Smooth muscle cell (in vitro differentiated cells): ENCODE data around the gene KDELR3. TPM values are rescaled to one million over a fixed set of nuclear protein-coding genes. Genes with fewer than 3 reads are reported as not detected.
A peak's percentile ranks its signal among the peaks of the same experiment; 100 is the strongest.

Source experiments
- DNase-seq: peaks from one replicate; lab custom pipeline; 2025; ENCODE audit not compliant: unreplicated experiment; lab: John Stamatoyannopoulos, UW
- H2AFZ ChIP-seq: fragments of 200-600 bp; sonication (generic); 2 replicates; pipeline ENCODE4 v1.6.0; 2016; ENCODE audit warnings: antibody characterized with exemption, low read depth, mild to moderate bottlenecking
- H3F3A ChIP-seq: fragments of 200-600 bp; sonication (generic); 2 replicates; pipeline ENCODE4 v1.6.0; 2017; ENCODE audit warnings: antibody characterized with exemption, low read depth
- H3K27ac ChIP-seq: fragments of 200-600 bp; sonication (generic); 2 replicates; pipeline ENCODE4 v1.5.1; 2016; ENCODE audit warnings: low read depth, mild to moderate bottlenecking
- H3K27me3 ChIP-seq: fragments of 200-600 bp; sonication (generic); 2 replicates; pipeline ENCODE4 v1.6.1; 2016; ENCODE audit warnings: low read depth, mild to moderate bottlenecking
- H3K36me3 ChIP-seq: fragments of 200-600 bp; sonication (generic); 2 replicates; pipeline ENCODE4 v1.5.1; 2016; ENCODE audit warnings: low read depth
- H3K4me1 ChIP-seq: fragments of 200-600 bp; sonication (generic); 2 replicates; pipeline ENCODE4 v1.5.1; 2016; ENCODE audit warnings: low read depth
- H3K4me2 ChIP-seq: fragments of 200-600 bp; sonication (generic); 2 replicates; pipeline ENCODE4 v1.6.0; 2016; ENCODE audit warnings: mild to moderate bottlenecking
- H3K4me3 ChIP-seq: fragments of 200-600 bp; sonication (generic); 2 replicates; pipeline ENCODE4 v1.5.1; 2016; ENCODE audit warnings: mild to moderate bottlenecking
- H3K79me2 ChIP-seq: fragments of 200-600 bp; sonication (generic); 2 replicates; pipeline ENCODE4 v1.6.0; 2016; ENCODE audit warnings: low read depth, mild to moderate bottlenecking
- H3K9ac ChIP-seq: fragments of 200-600 bp; sonication (generic); 2 replicates; pipeline ENCODE4 v1.6.0; 2016; ENCODE audit warnings: low read depth
- H3K9me3 ChIP-seq: fragments of 200-600 bp; sonication (generic); replicated peaks from 2 replicates; pipeline ENCODE4 v1.5.1; 2016; ENCODE audit warnings: low read depth
- H4K20me1 ChIP-seq: fragments of 200-600 bp; sonication (generic); 2 replicates; pipeline ENCODE4 v1.6.0; 2016; ENCODE audit warnings: low read depth
- WGBS: methylation state at CpG from one replicate; pipeline ENCODE4 v1.1.7; 2016; ENCODE audit warnings: low lambda C conversion rate; 5-methylcytosine and 5-hydroxymethylcytosine counted together
- polyA plus RNA-seq: library from polyadenylated mRNA; unstranded; fragments of >200 nt; fragmentation: Nextera tagmentation; extraction: Ambion mirVana; gene quantifications from 2 replicates; pipeline ENCODE4 v1.2.1, GENCODE V29; 2016
- total RNA-seq: library from RNA; depleted of rRNA; stranded (reverse); fragments of >200 nt; gene quantifications from 2 replicates; pipeline ENCODE4 v1.2.3, GENCODE V29; 2014
- TF ChIP-seq, protein P1 (sequence below): fragments of 200-600 bp; sonication (generic); IDR thresholded peaks from 2 replicates; pipeline ENCODE4 v1.5.1; 2017; ENCODE audit warnings: borderline replicate concordance, mild to moderate bottlenecking, antibody characterized with exemption; ENCODE audit not compliant: insufficient read depth, poor library complexity, severe bottlenecking

KDELR3 gene
- total and polyA plus RNA-seq, 2 experiments from 2014 or later, result 163 to 252 TPM

DNA sequence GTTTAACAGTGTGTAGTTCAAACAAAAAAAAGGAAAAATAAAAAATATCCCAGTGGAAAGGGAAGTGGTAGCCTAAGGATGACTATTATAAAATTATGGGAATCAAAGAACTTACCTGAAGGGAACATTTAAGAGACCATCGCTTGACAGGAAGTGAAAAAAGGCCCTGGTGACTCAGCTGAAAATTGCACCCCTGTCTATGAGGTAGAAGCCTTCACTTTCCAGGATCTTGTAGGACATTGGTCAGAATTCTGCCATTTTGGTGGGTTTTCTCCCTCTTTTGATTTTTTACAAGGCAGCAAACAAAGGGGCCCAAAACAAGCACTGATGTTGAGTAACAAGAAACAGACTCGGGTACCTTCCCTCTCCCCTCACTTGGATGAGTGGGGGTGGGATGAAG lies 22.6 kb downstream of the KDELR3 start:
- Histone ChIP-seq H3K9me3 (no peaks in the 10 kb centered on the region), H3K36me3 (peaks cover 31% of the 10 kb centered on the region), H3K4me1 (no peaks in the 10 kb centered on the region), H3K4me3 (no peak overlapping the region), H3K27ac (peak overlapping the region; percentile 75), H3K79me2 (peaks cover 49% of the 10 kb centered on the region), H3K9ac (no peak overlapping the region), H4K20me1 (peaks cover 98% of the 10 kb centered on the region), H3K27me3 (no peaks in the 10 kb centered on the region), H3K4me2 (no peak overlapping the region), H2AFZ (no peak overlapping the region), H3F3A (peaks cover 79% of the 10 kb centered on the region)
- TF ChIP-seq, protein P1, sequence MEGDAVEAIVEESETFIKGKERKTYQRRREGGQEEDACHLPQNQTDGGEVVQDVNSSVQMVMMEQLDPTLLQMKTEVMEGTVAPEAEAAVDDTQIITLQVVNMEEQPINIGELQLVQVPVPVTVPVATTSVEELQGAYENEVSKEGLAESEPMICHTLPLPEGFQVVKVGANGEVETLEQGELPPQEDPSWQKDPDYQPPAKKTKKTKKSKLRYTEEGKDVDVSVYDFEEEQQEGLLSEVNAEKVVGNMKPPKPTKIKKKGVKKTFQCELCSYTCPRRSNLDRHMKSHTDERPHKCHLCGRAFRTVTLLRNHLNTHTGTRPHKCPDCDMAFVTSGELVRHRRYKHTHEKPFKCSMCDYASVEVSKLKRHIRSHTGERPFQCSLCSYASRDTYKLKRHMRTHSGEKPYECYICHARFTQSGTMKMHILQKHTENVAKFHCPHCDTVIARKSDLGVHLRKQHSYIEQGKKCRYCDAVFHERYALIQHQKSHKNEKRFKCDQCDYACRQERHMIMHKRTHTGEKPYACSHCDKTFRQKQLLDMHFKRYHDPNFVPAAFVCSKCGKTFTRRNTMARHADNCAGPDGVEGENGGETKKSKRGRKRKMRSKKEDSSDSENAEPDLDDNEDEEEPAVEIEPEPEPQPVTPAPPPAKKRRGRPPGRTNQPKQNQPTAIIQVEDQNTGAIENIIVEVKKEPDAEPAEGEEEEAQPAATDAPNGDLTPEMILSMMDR, result no peak
- WGBS, result 85% methylated on average over 2 of the region's 2 CpGs
- no peak for DNase-seq

DNA sequence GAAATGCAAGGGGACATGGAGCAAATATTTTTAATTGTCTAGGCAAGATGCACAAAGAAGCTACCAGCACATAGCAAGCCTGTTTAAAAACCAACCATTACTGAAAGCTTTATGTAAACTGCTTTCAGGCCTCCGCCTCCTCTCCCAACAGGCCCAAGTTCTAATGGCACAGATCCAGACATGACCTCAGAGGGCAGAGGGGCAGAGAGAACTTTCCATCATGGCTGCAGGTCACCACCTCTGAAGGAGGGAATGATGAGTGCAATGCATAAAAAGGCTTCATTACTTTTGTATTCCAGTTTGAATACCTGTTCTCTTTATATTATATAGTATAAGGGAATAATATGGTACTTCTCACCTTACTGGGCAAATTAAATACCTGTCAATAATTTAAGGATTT lies 23.0 kb downstream of the KDELR3 start:
- Histone ChIP-seq H3K79me2 (peaks cover 53% of the 10 kb centered on the region), H3K27ac (peak overlapping the region; percentile 75)
- no peak for DNase-seq

GRCh38 chr22:38491707-38492348 lies 23.9 kb downstream of the KDELR3 start:
- no peak for DNase-seq
- Histone ChIP-seq H3K4me1 (no peaks in the 10 kb centered on the region), H3K4me2 (no peak overlapping the region), H3K27me3 (no peaks in the 10 kb centered on the region), H2AFZ (no peak overlapping the region), H3K4me3 (no peak overlapping the region), H3K36me3 (peaks cover 38% of the 10 kb centered on the region), H3K79me2 (peaks cover 62% of the 10 kb centered on the region), H3K27ac (peak overlapping the region; percentile 57), H3F3A (peaks cover 76% of the 10 kb centered on the region), H3K9me3 (no peaks in the 10 kb centered on the region), H4K20me1 (peaks cover 100% of the 10 kb centered on the region), H3K9ac (no peak overlapping the region)
- TF ChIP-seq, protein P1, result no peak
- 95% methylated on average over 5 of the region's 5 CpGs for WGBS

More for the DNA sequence above, 23.0 kb downstream of the KDELR3 start:
- 86% methylated on average over 1 of the region's 1 CpG for WGBS
- H3K36me3 ChIP-seq, result peaks cover 35% of the 10 kb centered on the region
- H3K4me2 ChIP-seq, result no peak overlapping the region
- no peak overlapping the region for H3K9ac ChIP-seq
- peaks cover 100% of the 10 kb centered on the region for H4K20me1 ChIP-seq
- no peaks in the 10 kb centered on the region for H3K9me3 ChIP-seq
- no peak overlapping the region for H3K4me3 ChIP-seq
- no peaks in the 10 kb centered on the region for H3K27me3 ChIP-seq
- H2AFZ ChIP-seq, result no peak overlapping the region
- H3K4me1 ChIP-seq, result no peaks in the 10 kb centered on the region
- H3F3A ChIP-seq, result peaks cover 80% of the 10 kb centered on the region
- TF ChIP-seq, protein P1, result no peak

DNA sequence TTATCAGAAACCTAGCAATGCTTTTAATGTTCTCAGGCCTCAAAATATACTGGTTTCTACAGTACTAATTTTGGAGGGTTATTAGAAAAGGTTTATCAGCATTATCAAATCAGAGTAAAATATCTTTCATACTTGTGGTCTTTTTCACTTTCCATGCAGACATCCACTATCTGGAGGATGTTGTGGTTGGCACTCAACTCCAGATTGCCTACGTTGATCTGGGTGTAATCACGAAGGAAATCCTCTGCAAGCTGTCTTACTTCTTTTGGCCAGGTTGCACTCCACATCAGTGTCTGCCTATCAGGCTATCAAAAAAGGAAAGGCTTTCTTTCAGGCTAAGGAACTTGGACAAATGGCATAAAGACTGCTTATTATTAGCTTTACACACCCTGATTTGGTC lies 26.6 kb downstream of the KDELR3 start:
- Histone ChIP-seq H3K27me3 (no peaks in the 10 kb centered on the region), H3K4me2 (no peak overlapping the region)

More for the DNA sequence above, 26.6 kb downstream of the KDELR3 start:
- Histone ChIP-seq H3K9ac (no peak overlapping the region), H3K4me3 (no peak overlapping the region), H3K27ac (peak overlapping the region; percentile 57), H3F3A (peaks cover 64% of the 10 kb centered on the region), H3K36me3 (peaks cover 46% of the 10 kb centered on the region), H3K9me3 (no peaks in the 10 kb centered on the region), H3K79me2 (peaks cover 69% of the 10 kb centered on the region), H2AFZ (no peak overlapping the region), H3K4me1 (no peaks in the 10 kb centered on the region), H4K20me1 (peaks cover 100% of the 10 kb centered on the region)
- no peak for DNase-seq
- 27% methylated on average over 2 of the region's 2 CpGs for WGBS
- TF ChIP-seq, protein P1, result no peak
